Neural progenitor cell (in vitro differentiated cells): ENCODE data around the gene MST1R. TPM values are rescaled to one million over a fixed set of nuclear protein-coding genes. Genes with fewer than 3 reads are reported as not detected.

Experiments
- DNase-seq: peaks from one replicate; pipeline ENCODE4 v3.0.0-alpha.2; 2016; ENCODE audit warnings: low spot score
- H2AFZ ChIP-seq: fragments of 200-600 bp; sonication (generic); replicated peaks from 2 replicates; pipeline ENCODE4 v1.6.1; 2016; ENCODE audit warnings: antibody characterized with exemption
- H3F3A ChIP-seq: fragments of 200-600 bp; sonication (generic); 2 replicates; pipeline ENCODE4 v1.6.1; 2016; ENCODE audit warnings: antibody characterized with exemption, low read depth
- H3K27ac ChIP-seq: fragments of 200-600 bp; sonication (generic); 2 replicates; pipeline ENCODE4 v1.5.1; 2016; ENCODE audit warnings: mild to moderate bottlenecking
- H3K27me3 ChIP-seq: fragments of 200-600 bp; sonication (generic); 2 replicates; pipeline ENCODE4 v1.6.1; 2016; ENCODE audit warnings: mild to moderate bottlenecking, moderate library complexity
- H3K36me3 ChIP-seq: fragments of 200-600 bp; sonication (generic); 2 replicates; pipeline ENCODE4 v1.5.1; 2016
- H3K4me1 ChIP-seq: fragments of 200-600 bp; sonication (generic); 2 replicates; pipeline ENCODE4 v1.6.1; 2016; ENCODE audit warnings: mixed run types
- H3K4me2 ChIP-seq: fragments of 200-600 bp; sonication (generic); 2 replicates; pipeline ENCODE4 v1.6.1; 2016
- H3K4me3 ChIP-seq: fragments of 200-600 bp; sonication (generic); 2 replicates; pipeline ENCODE4 v1.5.1; 2016
- H3K79me2 ChIP-seq: fragments of 200-600 bp; sonication (generic); 2 replicates; pipeline ENCODE4 v1.6.1; 2016; ENCODE audit warnings: low read depth
- H3K9ac ChIP-seq: fragments of 200-600 bp; sonication (generic); 2 replicates; pipeline ENCODE4 v1.6.1; 2016
- H3K9me3 ChIP-seq: fragments of 200-600 bp; sonication (generic); 2 replicates; pipeline ENCODE4 v1.5.1; 2016; ENCODE audit warnings: low read depth
- H4K20me1 ChIP-seq: fragments of 200-600 bp; sonication (generic); 2 replicates; pipeline ENCODE4 v1.6.1; 2016; ENCODE audit warnings: low read depth
- H3K27ac Mint-ChIP-seq: 3 replicates; pipeline ENCODE4 v1.8.0; 2021; ENCODE audit warnings: mixed read lengths
- H3K27me3 Mint-ChIP-seq: 2 replicates; pipeline ENCODE4 v1.8.0; 2022; ENCODE audit warnings: low read depth, mild to moderate bottlenecking, inconsistent platforms, moderate library complexity, mixed read lengths; ENCODE audit not compliant: insufficient read depth
- H3K36me3 Mint-ChIP-seq: 3 replicates; pipeline ENCODE4 v1.8.0; 2021; ENCODE audit warnings: mixed read lengths
- H3K4me1 Mint-ChIP-seq: 3 replicates; pipeline ENCODE4 v1.8.0; 2021; ENCODE audit warnings: mixed read lengths
- H3K4me3 Mint-ChIP-seq: 3 replicates; pipeline ENCODE4 v1.8.0; 2021; ENCODE audit warnings: mild to moderate bottlenecking, moderate library complexity, mixed read lengths
- H3K9me3 Mint-ChIP-seq: 3 replicates; pipeline ENCODE4 v1.8.0; 2020; ENCODE audit warnings: mixed read lengths
- CTCF ChIP-seq: fragments of 200-600 bp; sonication (generic); IDR thresholded peaks from 2 replicates; pipeline ENCODE4 v1.5.1; 2017; ENCODE audit warnings: antibody characterized with exemption, mild to moderate bottlenecking
- EZH2 ChIP-seq: fragments of 200-600 bp; sonication (generic); IDR thresholded peaks from 2 replicates; pipeline ENCODE4 v1.6.1; 2017; ENCODE audit warnings: antibody characterized with exemption, mild to moderate bottlenecking, moderate library complexity
- EZH2phosphoT487 ChIP-seq: fragments of 200-600 bp; sonication (generic); IDR thresholded peaks from 2 replicates; pipeline ENCODE4 v1.6.1; 2017; ENCODE audit warnings: antibody characterized with exemption
- total RNA-seq: library from RNA; depleted of rRNA; stranded (reverse); fragments of >200 nt; gene quantifications from 2 replicates; pipeline ENCODE4 v1.2.3, GENCODE V29; 2015; ENCODE audit warnings: low replicate concordance

The MST1R gene
- total RNA-seq, 1 donor from 2014 or later = 0.32 TPM

DNA sequence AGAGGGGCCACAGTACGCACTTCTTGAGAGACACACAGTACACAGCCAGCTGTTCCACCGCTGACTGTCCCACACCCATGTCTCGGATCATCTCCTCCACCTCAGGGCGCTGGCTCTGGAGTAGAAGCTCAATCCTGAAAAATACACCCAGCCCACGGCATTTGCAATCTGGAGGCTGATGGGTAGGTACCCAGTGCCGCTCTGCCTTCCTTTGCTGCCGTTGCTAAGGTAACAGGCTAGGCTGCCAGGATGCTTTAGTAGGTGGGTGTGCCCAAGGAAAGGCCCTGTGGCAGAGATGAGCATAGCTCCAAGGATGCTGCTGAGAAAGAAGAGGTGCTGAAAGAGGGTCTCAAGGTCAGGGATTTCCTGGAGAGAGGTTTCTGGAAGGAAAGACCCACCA lies 61.9 kb downstream of the MST1R start:
- Histone ChIP-seq H3F3A (no peaks in the 10 kb centered on the region), H3K4me1 (no peaks in the 10 kb centered on the region), H4K20me1 (no peaks in the 10 kb centered on the region), H3K9ac (no peak overlapping the region), H3K27ac (no peak overlapping the region), H3K27me3 (no peaks in the 10 kb centered on the region), H3K36me3 (no peaks in the 10 kb centered on the region), H3K9me3 (no peaks in the 10 kb centered on the region), H3K4me2 (no peak overlapping the region), H2AFZ (no peak overlapping the region), H3K79me2 (no peaks in the 10 kb centered on the region), H3K4me3 (no peak overlapping the region)
- TF ChIP-seq EZH2phosphoT487 (no peak), CTCF (no peak), EZH2 (no peak)
- Mint-ChIP-seq H3K4me3 (no peak overlapping the region), H3K27me3 (peaks cover 6% of the 10 kb centered on the region), H3K27ac (no peak overlapping the region), H3K36me3 (peaks cover 11% of the 10 kb centered on the region), H3K9me3 (no peaks in the 10 kb centered on the region), H3K4me1 (peaks cover 5% of the 10 kb centered on the region)
- DNase-seq = no peak

DNA sequence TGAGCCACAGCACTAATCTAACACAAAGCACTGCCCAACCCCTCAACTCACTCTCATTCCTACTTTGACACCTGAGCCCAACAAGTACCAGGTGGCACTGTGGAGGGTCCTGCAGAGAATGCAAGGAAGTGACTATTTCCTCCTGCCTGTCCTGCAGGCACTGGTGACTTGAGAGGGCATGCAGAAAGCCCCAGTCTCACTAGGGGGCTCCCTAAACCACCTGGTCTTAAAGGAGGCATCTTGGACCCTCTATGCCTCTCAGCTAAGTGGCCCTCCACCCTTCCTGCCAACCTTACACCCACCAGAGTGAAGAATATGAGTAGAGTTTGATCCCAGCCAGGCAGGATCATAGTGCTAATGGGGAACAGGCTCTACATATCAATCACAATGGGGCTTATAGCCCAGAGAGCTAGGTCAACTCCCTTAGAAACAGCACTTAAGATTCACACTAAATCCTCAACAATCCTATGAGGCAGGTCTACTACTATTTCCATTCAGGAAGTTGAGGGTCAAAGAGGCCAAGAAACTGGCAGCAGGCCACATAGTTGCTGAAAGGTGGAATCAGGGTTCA lies 62.5 kb downstream of the MST1R start:
- Mint-ChIP-seq H3K27me3 (peaks cover 6% of the 10 kb centered on the region), H3K27ac (no peak overlapping the region), H3K9me3 (no peaks in the 10 kb centered on the region), H3K4me1 (peaks cover 5% of the 10 kb centered on the region), H3K36me3 (peaks cover 11% of the 10 kb centered on the region), H3K4me3 (no peak overlapping the region)
- Histone ChIP-seq H3K79me2 (no peaks in the 10 kb centered on the region), H3K4me1 (no peaks in the 10 kb centered on the region), H2AFZ (no peak overlapping the region), H3F3A (no peaks in the 10 kb centered on the region), H3K36me3 (no peaks in the 10 kb centered on the region), H3K9ac (no peak overlapping the region), H3K27ac (no peak overlapping the region), H4K20me1 (no peaks in the 10 kb centered on the region), H3K4me3 (no peak overlapping the region), H3K9me3 (no peaks in the 10 kb centered on the region), H3K27me3 (no peaks in the 10 kb centered on the region), H3K4me2 (no peak overlapping the region)
- TF ChIP-seq EZH2 = no peak
- TF ChIP-seq CTCF = peak; percentile 50
- no peak for TF ChIP-seq EZH2phosphoT487
- peak; percentile 45 for DNase-seq

DNA sequence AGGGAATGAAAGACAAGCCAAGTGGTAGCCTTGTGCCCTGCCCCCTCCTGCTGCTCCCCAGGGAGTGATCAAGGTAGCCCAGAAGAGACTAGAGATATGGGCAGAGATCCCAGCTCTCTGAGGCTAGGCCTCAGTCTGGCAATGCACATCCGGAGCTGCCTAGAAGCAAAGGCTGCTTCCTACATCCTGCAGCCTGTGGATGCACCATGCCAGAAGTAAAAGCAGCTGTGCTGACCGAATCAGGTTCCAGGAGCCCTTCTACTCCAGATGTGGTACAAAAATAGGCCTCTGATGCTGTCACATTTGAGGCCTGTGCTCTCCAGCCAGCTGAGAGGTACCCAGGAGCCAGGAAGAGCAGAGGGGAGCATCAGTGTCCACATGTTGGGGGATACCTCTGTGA lies 63.3 kb downstream of the MST1R start:
- DNase-seq = no peak
- H3K36me3 ChIP-seq = no peaks in the 10 kb centered on the region
- H2AFZ ChIP-seq = no peak overlapping the region
- no peaks in the 10 kb centered on the region for H3K27me3 ChIP-seq
- Mint-ChIP-seq H3K27me3 (peaks cover 6% of the 10 kb centered on the region), H3K4me1 (peaks cover 2% of the 10 kb centered on the region), H3K27ac (no peak overlapping the region), H3K4me3 (no peak overlapping the region), H3K36me3 (peaks cover 11% of the 10 kb centered on the region), H3K9me3 (no peaks in the 10 kb centered on the region)
- no peaks in the 10 kb centered on the region for H3K9me3 ChIP-seq
- H3F3A ChIP-seq = no peaks in the 10 kb centered on the region
- no peak for TF ChIP-seq CTCF
- TF ChIP-seq EZH2phosphoT487 = no peak
- no peak for TF ChIP-seq EZH2
- no peak overlapping the region for H3K4me3 ChIP-seq
- no peaks in the 10 kb centered on the region for H3K79me2 ChIP-seq
- H3K27ac ChIP-seq = no peak overlapping the region
- no peak overlapping the region for H3K9ac ChIP-seq
- H4K20me1 ChIP-seq = no peaks in the 10 kb centered on the region
- no peak overlapping the region for H3K4me2 ChIP-seq
- no peaks in the 10 kb centered on the region for H3K4me1 ChIP-seq
